Keratinocyte (primary cell): ENCODE data around the gene HLX. TPM values are rescaled to one million over a fixed set of nuclear protein-coding genes. Genes with fewer than 3 reads are reported as not detected.

Source experiments
- DNase-seq: peaks from one replicate; pipeline ENCODE4 v3.0.0-alpha.2; 2011; ENCODE audit warnings: low read depth, missing footprints, low spot score
- FAIRE-seq: peaks from 2 replicates; lab custom pipeline; 2011; peaks lifted over from hg19 to GRCh38; lab: Jason Lieb, UNC
- H2AFZ ChIP-seq: 2 replicates; pipeline ENCODE4 v1.6.0; 2012; ENCODE audit warnings: low read length, control low read depth, inconsistent platforms; ENCODE audit not compliant: control insufficient read depth
- H3K27ac ChIP-seq: 2 replicates; pipeline ENCODE4 v1.5.1; 2011; ENCODE audit warnings: low read length; ENCODE audit not compliant: control insufficient read depth, insufficient read depth
- H3K27me3 ChIP-seq: 3 replicates; pipeline ENCODE4 v1.6.0; 2011; ENCODE audit warnings: low read length; ENCODE audit not compliant: control insufficient read depth, insufficient read depth; ENCODE audit errors: extremely low read depth
- H3K36me3 ChIP-seq, 2 experiments: 2 replicates in 1 of 2; 3 replicates in 1 of 2; pipeline ENCODE4 v1.5.1; 2011; ENCODE audit warnings: low read length in 2 of 2, mild to moderate bottlenecking in 1 of 2; ENCODE audit not compliant: control insufficient read depth in 2 of 2, insufficient read depth in 2 of 2; ENCODE audit errors: extremely low read depth in 1 of 2
- H3K4me1 ChIP-seq: 3 replicates; pipeline ENCODE4 v1.5.1; 2011; ENCODE audit warnings: low read length; ENCODE audit not compliant: control insufficient read depth, insufficient read depth; ENCODE audit errors: extremely low read depth
- H3K4me2 ChIP-seq: 3 replicates; pipeline ENCODE4 v1.6.0; 2011; ENCODE audit warnings: low read depth, low read length; ENCODE audit not compliant: control insufficient read depth, insufficient read depth; ENCODE audit errors: extremely low read depth
- H3K4me3 ChIP-seq, 3 experiments: fragments of 200-600 bp in 1 of 3; sonication (generic) in 1 of 3; 2 replicates in 2 of 3; 3 replicates in 1 of 3; pipeline ENCODE4 v1.5.1; 2011 to 2016; ENCODE audit warnings: low read length in 3 of 3, mild to moderate bottlenecking in 3 of 3, control low read depth in 2 of 3, inconsistent platforms in 1 of 3, low read depth in 1 of 3, mixed read lengths in 1 of 3, mixed run types in 1 of 3, moderate library complexity in 1 of 3; ENCODE audit not compliant: control insufficient read depth in 2 of 3, insufficient read depth in 2 of 3; ENCODE audit errors: extremely low read depth in 1 of 3
- H3K79me2 ChIP-seq: 2 replicates; pipeline ENCODE4 v1.6.0; 2012; ENCODE audit warnings: low read length; ENCODE audit not compliant: control insufficient read depth, insufficient read depth
- H3K9ac ChIP-seq: 3 replicates; pipeline ENCODE4 v1.6.0; 2011; ENCODE audit warnings: low read length; ENCODE audit not compliant: control insufficient read depth, insufficient read depth; ENCODE audit errors: extremely low read depth
- H3K9me1 ChIP-seq: 3 replicates; pipeline ENCODE4 v1.6.0; 2011; ENCODE audit warnings: low read length; ENCODE audit not compliant: control insufficient read depth, insufficient read depth; ENCODE audit errors: extremely low read depth
- H3K9me3 ChIP-seq: 2 replicates; pipeline ENCODE4 v1.5.1; 2012; ENCODE audit warnings: low read depth, low read length; ENCODE audit not compliant: control insufficient read depth
- H4K20me1 ChIP-seq: 3 replicates; pipeline ENCODE4 v1.6.0; 2011; ENCODE audit warnings: low read length; ENCODE audit not compliant: control insufficient read depth, insufficient read depth; ENCODE audit errors: extremely low read depth
- EZH2 ChIP-seq: IDR thresholded peaks from one replicate; pipeline ENCODE4 v1.6.1; 2012; ENCODE audit warnings: inconsistent platforms, mild to moderate bottlenecking, low read length, moderate library complexity
- dilution Hi-C: fragments of 300-500 bp; cut with MboI; formaldehyde crosslinking; loops from one replicate; pipeline ENCODE4 v1.7.0; 2020; ENCODE audit warnings: low sequenced_read_pairs; ENCODE audit not compliant: extremely low pct_ligation_motif_present
- polyA plus RNA-seq, 5 experiments: library from polyadenylated mRNA; depleted of rRNA in 3 of 5; stranded (reverse) in 3 of 5; stranded (forward) in 1 of 5; unstranded in 1 of 5; fragments of >200 nt; gene quantifications; 1 replicate in 1 of 5; 2 replicates in 3 of 5; 3 replicates in 1 of 5; pipeline versions ENCODE4 v1.2.1 to v1.2.3, GENCODE V29; 2011 to 2012; ENCODE audit warnings: missing spikeins in 2 of 5, low read depth in 1 of 5, low replicate concordance in 1 of 5
- TF ChIP-seq, protein P1 (sequence below), 3 experiments: IDR thresholded peaks in 1 of 3; conservative IDR thresholded peaks in 1 of 3; optimal IDR thresholded peaks in 1 of 3; 2 replicates in 2 of 3; 3 replicates in 1 of 3; pipeline versions ENCODE3 to v1.5.1; 2011; ENCODE audit warnings: low read length in 3 of 3, mild to moderate bottlenecking in 3 of 3, moderate library complexity in 2 of 3, control low read depth in 1 of 3, inconsistent platforms in 1 of 3; ENCODE audit not compliant: insufficient read depth in 2 of 3; ENCODE audit errors: extremely low read depth in 1 of 3

The HLX gene
- polyA plus RNA-seq, 1 donor (not counting 4 experiments of a cell fraction or from before 2014, with no cell fraction given), result not detected

DNA sequence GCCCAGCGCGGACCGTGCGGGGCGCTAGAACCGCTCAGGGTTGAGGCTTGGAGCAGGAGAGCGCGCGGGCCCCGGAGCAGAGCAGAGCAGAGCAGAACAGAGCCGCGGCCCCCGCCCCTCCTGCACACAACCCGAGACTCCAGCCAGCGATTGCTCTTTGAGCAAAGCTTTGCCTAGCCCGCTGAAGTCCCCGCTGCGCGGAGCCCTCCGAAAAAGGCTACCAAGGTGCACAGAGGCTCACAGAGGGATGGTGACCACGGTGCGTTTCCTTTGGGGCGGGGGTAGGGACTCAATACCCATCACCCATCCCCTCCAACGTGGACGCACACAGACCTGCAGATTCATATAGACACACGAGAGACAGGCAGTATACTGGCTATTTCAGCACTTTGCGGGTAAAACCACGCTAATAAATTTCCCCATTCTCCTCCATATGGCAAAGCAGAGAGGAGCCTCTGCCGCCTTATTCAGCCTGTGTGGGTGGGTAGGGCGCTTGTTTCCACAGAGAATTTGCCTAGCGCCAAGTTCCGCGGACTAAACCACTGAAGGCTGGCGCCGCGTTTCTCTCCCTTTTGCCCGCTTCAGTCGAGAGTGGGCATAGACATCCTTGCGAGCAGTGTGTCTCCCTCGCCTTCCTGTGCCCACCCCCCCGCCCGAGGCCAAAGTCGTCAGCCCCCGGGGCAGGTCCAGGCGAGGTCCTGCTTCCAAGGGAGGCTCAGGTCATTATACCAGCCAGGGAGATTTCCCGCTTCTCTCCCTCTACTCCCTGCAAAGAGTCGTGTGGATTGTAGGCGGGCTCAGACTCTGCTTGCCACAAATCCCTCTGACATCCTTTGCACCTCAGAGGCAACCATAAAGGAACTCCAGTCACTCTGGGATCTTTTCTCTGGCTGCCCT is 8.5 kb downstream of the HLX start:
- dilution Hi-C loops, result no loop called here
- Histone ChIP-seq H3K27me3 (peaks cover 99% of the 10 kb centered on the region), H4K20me1 (no peaks in the 10 kb centered on the region), H3K9me3 (peaks cover 8% of the 10 kb centered on the region), H3K27ac (no peak overlapping the region), H3K79me2 (no peaks in the 10 kb centered on the region), H2AFZ (no peak overlapping the region), H3K9me1 (no peaks in the 10 kb centered on the region), H3K4me3 (no peak overlapping the region), H3K4me1 (no peaks in the 10 kb centered on the region), H3K9ac (no peak overlapping the region), H3K4me2 (no peak overlapping the region), H3K36me3 (no peaks in the 10 kb centered on the region)
- FAIRE-seq (no peak), DNase-seq (no peak)
- TF ChIP-seq, protein P1, sequence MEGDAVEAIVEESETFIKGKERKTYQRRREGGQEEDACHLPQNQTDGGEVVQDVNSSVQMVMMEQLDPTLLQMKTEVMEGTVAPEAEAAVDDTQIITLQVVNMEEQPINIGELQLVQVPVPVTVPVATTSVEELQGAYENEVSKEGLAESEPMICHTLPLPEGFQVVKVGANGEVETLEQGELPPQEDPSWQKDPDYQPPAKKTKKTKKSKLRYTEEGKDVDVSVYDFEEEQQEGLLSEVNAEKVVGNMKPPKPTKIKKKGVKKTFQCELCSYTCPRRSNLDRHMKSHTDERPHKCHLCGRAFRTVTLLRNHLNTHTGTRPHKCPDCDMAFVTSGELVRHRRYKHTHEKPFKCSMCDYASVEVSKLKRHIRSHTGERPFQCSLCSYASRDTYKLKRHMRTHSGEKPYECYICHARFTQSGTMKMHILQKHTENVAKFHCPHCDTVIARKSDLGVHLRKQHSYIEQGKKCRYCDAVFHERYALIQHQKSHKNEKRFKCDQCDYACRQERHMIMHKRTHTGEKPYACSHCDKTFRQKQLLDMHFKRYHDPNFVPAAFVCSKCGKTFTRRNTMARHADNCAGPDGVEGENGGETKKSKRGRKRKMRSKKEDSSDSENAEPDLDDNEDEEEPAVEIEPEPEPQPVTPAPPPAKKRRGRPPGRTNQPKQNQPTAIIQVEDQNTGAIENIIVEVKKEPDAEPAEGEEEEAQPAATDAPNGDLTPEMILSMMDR (optimal IDR thresholded peaks at IDR 0.05 in 1 of 3, IDR thresholded peaks at IDR 0.05 in 1 of 3, conservative IDR thresholded peaks at IDR 0.05 in 1 of 3; ENCODE audit: extremely low read depth in 1 of 3, insufficient read depth in 2 of 3, low read length in 3 of 3), result no peak
- peak; percentile 79 for TF ChIP-seq EZH2

GRCh38 chr1:220888417-220888986 is 9.3 kb downstream of the HLX start:
- Histone ChIP-seq H3K9me3 (peaks cover 8% of the 10 kb centered on the region), H3K79me2 (no peaks in the 10 kb centered on the region), H3K4me3 (no peak overlapping the region), H3K27me3 (peaks cover 99% of the 10 kb centered on the region), H3K36me3 (no peaks in the 10 kb centered on the region), H3K4me1 (no peaks in the 10 kb centered on the region), H3K9me1 (no peaks in the 10 kb centered on the region), H3K27ac (no peak overlapping the region), H4K20me1 (no peaks in the 10 kb centered on the region), H3K9ac (no peak overlapping the region), H3K4me2 (no peak overlapping the region), H2AFZ (no peak overlapping the region)
- FAIRE-seq (no peak), DNase-seq (no peak)
- TF ChIP-seq EZH2, result peak; percentile 80
- TF ChIP-seq, protein P1 (optimal IDR thresholded peaks at IDR 0.05 in 1 of 3, IDR thresholded peaks at IDR 0.05 in 1 of 3, conservative IDR thresholded peaks at IDR 0.05 in 1 of 3; ENCODE audit: extremely low read depth in 1 of 3, insufficient read depth in 2 of 3, low read length in 3 of 3), result no peak
- dilution Hi-C loops, result no loop called here
